IPS-18a (cell line): ENCODE measurements around the gene IMMP2L.

Experiments used
- H3K27ac ChIP-seq: one replicate; pipeline ENCODE4 v1.5.1; 2013; ENCODE audit warnings: low read length
- H3K27me3 ChIP-seq: one replicate; pipeline ENCODE4 v1.6.1; 2013; ENCODE audit warnings: mild to moderate bottlenecking, low read length; ENCODE audit not compliant: control insufficient read depth, insufficient read depth
- H3K36me3 ChIP-seq: one replicate; pipeline ENCODE4 v1.6.1; 2013; ENCODE audit warnings: low read depth, low read length; ENCODE audit not compliant: control insufficient read depth
- H3K4me1 ChIP-seq: one replicate; pipeline ENCODE4 v1.6.1; 2013; ENCODE audit warnings: low read depth, low read length; ENCODE audit not compliant: control insufficient read depth
- H3K4me3 ChIP-seq: one replicate; pipeline ENCODE4 v1.5.1; 2013; ENCODE audit warnings: low read length
- H3K9ac ChIP-seq: one replicate; pipeline ENCODE4 v1.6.1; 2013; ENCODE audit warnings: mild to moderate bottlenecking, low read length, moderate library complexity
- H3K9me3 ChIP-seq: one replicate; pipeline ENCODE4 v1.6.1; 2013; ENCODE audit warnings: low read depth, low read length; ENCODE audit not compliant: control insufficient read depth

The IMMP2L gene

GRCh38 chr7:111088328-111088727 is 474.0 kb downstream of the IMMP2L start:
- Histone ChIP-seq H3K9ac (no peak overlapping the region), H3K4me3 (no peak overlapping the region), H3K27me3 (no peaks in the 10 kb centered on the region), H3K27ac (no peak overlapping the region), H3K4me1 (peaks cover 31% of the 10 kb centered on the region), H3K9me3 (no peaks in the 10 kb centered on the region), H3K36me3 (no peaks in the 10 kb centered on the region)

GRCh38 chr7:111086532-111086931 is 475.8 kb downstream of the IMMP2L start:
- Histone ChIP-seq H3K4me3 (no peak overlapping the region), H3K9ac (no peak overlapping the region), H3K27me3 (no peaks in the 10 kb centered on the region), H3K4me1 (peaks cover 30% of the 10 kb centered on the region), H3K36me3 (no peaks in the 10 kb centered on the region), H3K27ac (no peak overlapping the region), H3K9me3 (no peaks in the 10 kb centered on the region)

- Histone ChIP-seq H3K4me1 (peaks cover 21% of the 10 kb centered on the region), H3K9ac (no peak overlapping the region), H3K9me3 (no peaks in the 10 kb centered on the region), H3K36me3 (no peaks in the 10 kb centered on the region), H3K4me3 (no peak overlapping the region), H3K27ac (no peak overlapping the region), H3K27me3 (no peaks in the 10 kb centered on the region)
These were observed 476.9 kb downstream of the IMMP2L start for GRCh38 chr7:111085356-111085755.

DNA sequence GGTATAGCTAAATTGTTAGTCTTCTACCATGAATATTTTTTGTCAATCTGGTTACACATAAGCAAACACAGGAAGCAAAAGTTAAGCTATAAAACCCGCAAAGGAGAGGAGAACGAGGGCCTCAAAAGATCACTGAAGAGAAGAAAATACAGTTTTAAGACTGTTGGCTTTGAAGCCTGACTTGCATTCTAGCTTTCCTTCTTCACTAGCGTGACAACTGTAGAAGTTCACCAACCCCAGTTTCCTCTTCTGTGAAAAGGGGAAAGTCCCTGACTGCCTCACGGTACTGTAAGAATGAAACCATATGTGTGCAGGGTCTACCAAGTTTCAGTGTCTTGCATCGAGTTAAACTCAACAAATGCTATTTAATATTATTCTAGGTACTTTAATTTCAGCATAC is 478.9 kb downstream of the IMMP2L start:
- Histone ChIP-seq H3K9me3 (no peaks in the 10 kb centered on the region), H3K36me3 (no peaks in the 10 kb centered on the region), H3K9ac (no peak overlapping the region), H3K4me3 (no peak overlapping the region), H3K4me1 (peaks cover 21% of the 10 kb centered on the region), H3K27me3 (no peaks in the 10 kb centered on the region), H3K27ac (no peak overlapping the region)

GRCh38 chr7:111082351-111082750 is 479.9 kb downstream of the IMMP2L start:
- H3K9me3 ChIP-seq: no peaks in the 10 kb centered on the region
- peaks cover 21% of the 10 kb centered on the region for H3K4me1 ChIP-seq
- H3K4me3 ChIP-seq: no peak overlapping the region
- no peaks in the 10 kb centered on the region for H3K36me3 ChIP-seq
- H3K27ac ChIP-seq: no peak overlapping the region
- H3K27me3 ChIP-seq: no peaks in the 10 kb centered on the region
- no peak overlapping the region for H3K9ac ChIP-seq

DNA sequence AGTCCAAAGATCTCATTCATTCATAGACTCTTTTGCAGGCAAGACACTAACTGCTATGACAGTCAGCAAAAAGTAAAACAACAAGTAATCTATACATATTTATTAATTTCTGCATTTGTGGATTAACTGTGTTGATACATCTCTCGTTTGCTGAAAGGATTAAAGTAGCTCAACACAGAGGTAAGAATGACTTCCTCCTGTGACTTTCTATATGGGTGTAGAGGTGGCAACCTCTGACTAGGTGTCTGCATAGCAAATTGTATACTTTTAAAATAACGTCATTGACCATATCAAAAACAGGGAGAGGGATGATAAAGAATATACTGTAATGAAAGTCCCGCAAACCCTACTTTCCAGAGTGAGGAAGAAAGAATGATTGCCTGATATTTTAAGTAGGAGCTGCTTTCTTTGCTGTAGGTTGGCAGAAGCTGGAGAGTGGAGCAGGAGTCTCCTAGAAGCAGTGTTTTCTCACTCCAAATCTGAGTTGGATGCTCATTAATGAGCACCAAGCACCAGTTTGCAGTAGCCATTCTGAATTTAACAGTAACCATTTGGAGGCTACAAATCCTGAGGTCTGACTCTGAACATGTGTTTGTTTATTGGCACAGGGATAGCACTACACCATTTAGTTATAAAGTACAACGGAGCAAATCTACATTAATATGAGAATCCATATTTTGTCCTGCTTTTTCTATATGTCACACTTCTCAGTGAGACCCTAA is 480.6 kb downstream of the IMMP2L start:
- Histone ChIP-seq H3K36me3 (no peaks in the 10 kb centered on the region), H3K27me3 (no peaks in the 10 kb centered on the region), H3K27ac (no peak overlapping the region), H3K9ac (no peak overlapping the region), H3K9me3 (no peaks in the 10 kb centered on the region), H3K4me3 (no peak overlapping the region), H3K4me1 (peaks cover 21% of the 10 kb centered on the region)

- Histone ChIP-seq H3K36me3 (no peaks in the 10 kb centered on the region), H3K27me3 (no peaks in the 10 kb centered on the region), H3K9ac (no peak overlapping the region), H3K4me1 (peaks cover 21% of the 10 kb centered on the region), H3K27ac (no peak overlapping the region), H3K9me3 (no peaks in the 10 kb centered on the region), H3K4me3 (no peak overlapping the region)
These were observed 481.7 kb downstream of the IMMP2L start for GRCh38 chr7:111080495-111081105.

DNA sequence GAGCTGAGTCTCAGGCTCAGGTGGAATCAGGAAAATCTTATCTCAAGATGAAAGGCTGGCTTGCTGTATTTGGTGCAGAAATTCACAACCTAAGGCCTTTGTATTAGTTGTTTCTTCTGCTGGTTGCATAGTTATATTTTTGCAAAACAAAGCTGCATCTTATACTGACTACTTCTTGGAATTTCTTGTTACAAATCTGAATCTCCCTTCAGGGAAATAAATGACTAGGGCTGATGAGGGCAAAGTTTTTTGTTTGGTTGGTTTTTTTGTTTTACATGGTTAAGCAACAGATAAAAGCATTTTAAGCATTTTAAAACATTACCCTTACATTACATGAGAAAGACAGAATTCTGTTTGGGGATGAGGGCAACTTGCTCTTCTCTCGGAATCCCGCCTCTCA is 485.3 kb downstream of the IMMP2L start:
- Histone ChIP-seq H3K9ac (no peak overlapping the region), H3K4me1 (peaks cover 19% of the 10 kb centered on the region), H3K9me3 (no peaks in the 10 kb centered on the region), H3K27ac (no peak overlapping the region), H3K27me3 (no peaks in the 10 kb centered on the region), H3K4me3 (no peak overlapping the region), H3K36me3 (no peaks in the 10 kb centered on the region)

DNA sequence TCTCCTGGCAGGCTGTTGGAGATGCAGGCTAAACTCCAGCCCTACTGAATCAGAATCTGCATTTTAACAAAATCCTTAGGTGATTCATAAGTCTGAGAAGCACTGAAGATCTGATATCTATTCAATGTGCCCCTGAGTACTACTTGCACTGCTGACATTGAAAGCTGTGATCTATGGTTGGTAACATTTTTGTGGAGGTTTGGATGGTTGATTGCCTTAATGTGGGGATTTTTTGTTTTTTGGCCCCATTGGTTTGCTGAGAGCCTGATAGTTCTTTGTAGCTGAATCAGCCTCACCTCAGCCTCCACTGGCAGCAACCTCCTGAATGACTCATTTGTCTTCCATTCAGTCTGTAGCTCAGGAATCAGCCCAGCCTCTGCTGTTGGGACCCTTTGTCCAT is 486.1 kb downstream of the IMMP2L start:
- no peaks in the 10 kb centered on the region for H3K27me3 ChIP-seq
- H3K4me1 ChIP-seq: peaks cover 14% of the 10 kb centered on the region
- H3K4me3 ChIP-seq: no peak overlapping the region
- no peak overlapping the region for H3K27ac ChIP-seq
- H3K36me3 ChIP-seq: no peaks in the 10 kb centered on the region
- no peak overlapping the region for H3K9ac ChIP-seq
- no peaks in the 10 kb centered on the region for H3K9me3 ChIP-seq

GRCh38 chr7:111075498-111075897 is 486.8 kb downstream of the IMMP2L start:
- Histone ChIP-seq H3K4me3 (no peak overlapping the region), H3K9ac (no peak overlapping the region), H3K36me3 (no peaks in the 10 kb centered on the region), H3K9me3 (no peaks in the 10 kb centered on the region), H3K4me1 (peaks cover 14% of the 10 kb centered on the region), H3K27me3 (no peaks in the 10 kb centered on the region), H3K27ac (no peak overlapping the region)

DNA sequence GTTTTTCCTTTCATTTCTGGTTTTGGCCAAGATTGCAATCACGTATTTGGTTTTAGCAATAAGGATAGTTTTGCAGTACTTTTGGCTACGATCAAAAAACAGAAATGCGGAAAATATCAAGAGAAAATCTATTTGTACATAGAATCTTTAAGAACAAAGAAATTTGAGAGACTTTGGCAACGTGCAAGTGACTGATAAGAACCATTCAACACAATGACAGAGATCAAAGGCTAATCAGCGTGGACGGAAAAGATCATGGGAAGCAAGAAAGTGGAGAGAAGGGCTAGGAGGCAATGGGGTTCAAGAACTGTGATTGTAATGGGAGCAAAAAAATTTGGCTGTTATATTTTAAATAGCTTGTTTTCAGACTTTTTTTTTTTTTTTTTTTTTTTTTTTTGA is 487.5 kb downstream of the IMMP2L start:
- Histone ChIP-seq H3K27me3 (no peaks in the 10 kb centered on the region), H3K27ac (no peak overlapping the region), H3K4me1 (peaks cover 14% of the 10 kb centered on the region), H3K4me3 (no peak overlapping the region), H3K36me3 (no peaks in the 10 kb centered on the region), H3K9ac (no peak overlapping the region), H3K9me3 (no peaks in the 10 kb centered on the region)
